ENCODE results near the gene ITCH. TPM values are rescaled to one million over a fixed set of nuclear protein-coding genes. Genes with fewer than 3 reads are reported as not detected.

Gene ITCH
- total and polyA plus RNA-seq, 9 of the 15 experiments (the other 6 are each of a cell fraction or from before 2014, with no cell fraction given), result 7.5 to 53.0 (median 22.9) TPM

GRCh38 chr20:34452281-34452982, 89.4 kb downstream of the ITCH start:
- Histone ChIP-seq H3K4me3 (no peak overlapping the region), H3K27me3 (ENCODE audit: control insufficient read depth in 2 of 2, insufficient read depth in 2 of 2, low read length in 2 of 2) (no peaks in the 10 kb centered on the region), H3K36me3 (ENCODE audit: control insufficient read depth, insufficient read depth, low read length) (peaks cover 62% of the 10 kb centered on the region), H3K9me3 (replicated peaks; ENCODE audit: control insufficient read depth, insufficient read depth, low read depth, low read length) (no peaks in the 10 kb centered on the region), H3K9me1 (ENCODE audit: control insufficient read depth, insufficient read depth, low read length) (no peaks in the 10 kb centered on the region), H3K4me1 (replicated peaks in 1 of 2; ENCODE audit: control insufficient read depth in 2 of 2, insufficient read depth in 2 of 2, low read length in 2 of 2) (no peaks in the 10 kb centered on the region), H3K4me2 (ENCODE audit: insufficient read depth, low read length) (no peak overlapping the region), H4K20me1 (replicated peaks; ENCODE audit: control insufficient read depth, insufficient read depth, low read length) (no peaks in the 10 kb centered on the region), H2AFZ (ENCODE audit: low read depth, low read length) (no peak overlapping the region), H3K79me2 (ENCODE audit: control insufficient read depth, insufficient read depth, low read length) (no peaks in the 10 kb centered on the region), H3K27ac (ENCODE audit: extremely low read depth, low read depth, low read length) (no peak overlapping the region), H3K9ac (ENCODE audit: insufficient read depth in 1 of 2, low read depth in 2 of 2, low read length in 2 of 2) (no peak overlapping the region)
- ChIA-PET CTCF (ENCODE audit: low intra/inter-chr PET ratio) (no interaction called here), POLR2A (no interaction called here)
- 93% methylated on average over 2 of the region's 2 CpGs for WGBS (ENCODE audit: insufficient coverage, low coverage, missing lambda C conversion rate)
- intact Hi-C loops (cut with micrococcal nuclease), result no loop called here
- no peak for ATAC-seq
- BruUV-seq (replicated peaks), result no TSS peak
- in situ Hi-C loops (cut with MboI), result no loop called here
- no peak for TF ChIP-seq SMARCB1 (IDR thresholded peaks at IDR 0.05; ENCODE audit: insufficient read length, low read depth)
- TF ChIP-seq MBD2 (IDR thresholded peaks at IDR 0.05; ENCODE audit: borderline replicate concordance, low read depth), result no peak
- TF ChIP-seq ZNF133 (CRISPR knock-in tag; IDR thresholded peaks at IDR 0.05), result no peak
- TF ChIP-seq ZNF212 (CRISPR knock-in tag; IDR thresholded peaks at IDR 0.05), result no peak
- TF ChIP-seq BCOR (IDR thresholded peaks at IDR 0.05), result no peak
- no peak for TF ChIP-seq XRCC4 (IDR thresholded peaks at IDR 0.05; ENCODE audit: extremely low read depth, insufficient read depth, insufficient read length)
- no peak for TF ChIP-seq ZNF707 (CRISPR knock-in tag; conservative IDR thresholded peaks at IDR 0.05)
- TF ChIP-seq U2AF1 (optimal IDR thresholded peaks at IDR 0.05; ENCODE audit: low read depth, low read length), result no peak
- TF ChIP-seq ZNF449 (CRISPR knock-in tag; IDR thresholded peaks at IDR 0.05), result no peak
- DNase-seq (ENCODE audit: extremely low read depth in 1 of 4, low spot score in 3 of 4), result no peak
- no peak for FAIRE-seq
